ENCODE data around the gene C10orf90.

The C10orf90 gene

DNA sequence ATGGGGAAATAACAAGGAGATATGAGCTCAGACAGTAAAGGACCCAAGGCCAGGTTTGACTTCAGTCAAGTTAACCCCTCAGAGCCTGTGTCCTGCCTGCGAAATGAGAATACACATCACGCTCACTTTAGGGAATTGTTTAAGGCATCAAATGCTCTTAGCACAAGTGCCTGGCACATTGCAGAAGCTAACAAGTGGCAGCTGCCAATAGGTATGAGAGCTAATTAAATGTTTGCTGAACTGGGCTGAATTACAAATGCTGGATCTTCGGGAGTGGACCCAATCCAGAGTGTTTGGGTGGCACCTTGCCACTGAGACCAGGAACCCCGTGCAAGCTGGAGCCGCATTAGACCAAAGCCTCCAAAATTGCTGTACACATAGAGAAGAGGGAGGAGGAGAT lies 136.8 kb downstream of the C10orf90 start:
- no peak for FAIRE-seq

DNA sequence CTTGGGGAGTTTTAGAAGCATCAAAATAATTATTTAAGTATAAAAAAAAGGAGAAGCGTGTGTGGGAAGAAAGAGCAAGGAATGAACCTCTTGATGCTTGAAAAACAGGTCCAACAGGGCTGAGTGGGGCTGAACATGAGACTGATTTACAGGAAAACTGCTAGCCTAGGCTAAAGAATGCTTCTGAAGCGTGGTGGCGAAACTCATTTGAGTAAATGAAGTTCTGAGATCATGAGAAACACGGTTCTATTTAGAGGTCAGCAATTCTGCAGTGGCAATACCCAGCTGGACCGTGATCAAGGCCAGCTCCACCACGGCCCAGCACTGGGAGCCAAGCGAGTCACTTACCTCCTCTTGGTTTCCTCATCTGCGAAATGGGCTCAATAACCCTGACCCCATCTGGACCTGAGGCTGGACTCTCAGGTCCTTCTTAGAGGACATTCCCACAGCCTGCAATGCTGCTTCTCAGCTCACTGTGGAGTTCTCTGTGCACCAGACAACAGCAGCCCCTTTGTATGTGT lies 142.1 kb downstream of the C10orf90 start:
- FAIRE-seq: no peak

DNA sequence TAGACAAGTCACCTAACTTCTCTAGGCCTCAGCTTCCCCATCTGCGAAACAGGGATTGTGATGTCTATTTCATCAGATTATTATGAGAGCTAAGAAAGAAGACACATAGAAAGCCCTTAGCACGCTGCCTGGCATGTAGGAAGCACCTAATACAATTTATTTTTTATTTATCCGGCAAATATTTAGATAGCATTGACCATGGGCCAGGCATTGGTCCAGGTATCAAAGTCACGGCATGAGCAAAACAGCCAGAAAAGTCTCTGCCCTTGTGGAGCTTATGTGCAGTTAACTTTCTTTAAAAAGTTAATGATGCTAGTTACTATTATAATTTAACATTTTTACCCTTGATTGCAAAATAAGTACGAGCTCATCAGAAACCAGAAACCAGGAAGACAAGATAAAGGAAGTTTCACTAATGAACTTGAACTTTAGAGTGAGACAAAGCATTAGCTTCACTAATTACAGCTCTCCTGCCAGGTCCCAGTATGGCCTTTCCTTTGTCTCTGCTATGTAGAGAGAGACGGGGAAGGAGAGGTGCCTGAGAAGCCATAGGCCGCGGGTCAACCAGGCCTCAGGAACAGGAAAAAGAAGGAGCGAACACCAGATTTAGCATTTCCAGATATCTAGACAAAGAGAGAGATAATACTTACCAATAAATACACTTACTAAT lies 142.7 kb downstream of the C10orf90 start:
- no peak for FAIRE-seq

DNA sequence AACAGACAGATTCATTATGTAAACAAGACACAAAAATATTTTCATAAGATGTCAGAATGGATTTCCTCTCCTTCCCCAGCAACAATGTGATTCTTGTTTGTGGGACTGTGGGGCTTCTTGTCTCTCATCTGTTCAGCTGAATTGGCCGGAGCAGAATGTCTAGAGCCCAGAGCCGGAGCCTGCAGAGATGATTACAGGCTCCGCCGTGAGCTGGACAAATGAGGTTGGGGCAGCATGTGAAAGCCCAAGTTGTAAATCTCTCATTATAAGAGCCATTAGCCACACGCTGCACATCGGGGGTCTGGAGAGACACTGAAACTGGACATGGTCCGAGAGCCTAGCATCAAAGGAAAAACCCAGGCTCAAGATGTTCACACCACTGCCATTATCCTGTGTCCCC lies 145.2 kb downstream of the C10orf90 start:
- no peak for FAIRE-seq

DNA sequence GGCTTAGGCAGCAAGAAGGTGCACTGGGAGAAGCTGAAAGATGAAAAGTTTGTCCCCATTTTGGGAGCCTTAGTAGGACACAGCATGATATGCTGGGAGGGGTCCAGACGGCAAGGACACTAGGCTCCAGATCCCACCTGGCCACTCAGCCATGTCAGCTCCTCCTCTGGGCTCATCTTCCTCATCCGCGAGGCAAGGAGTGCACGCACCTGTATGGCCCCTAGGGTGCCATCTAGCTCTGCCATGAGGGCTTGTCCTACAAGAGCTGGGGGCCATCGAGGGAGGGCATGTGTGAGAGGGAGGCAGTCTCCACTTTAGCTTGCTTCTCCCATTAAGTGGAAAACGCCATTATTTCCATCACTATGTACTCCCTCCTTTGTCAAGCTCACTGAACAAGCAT lies 146.0 kb downstream of the C10orf90 start:
- FAIRE-seq: no peak

DNA sequence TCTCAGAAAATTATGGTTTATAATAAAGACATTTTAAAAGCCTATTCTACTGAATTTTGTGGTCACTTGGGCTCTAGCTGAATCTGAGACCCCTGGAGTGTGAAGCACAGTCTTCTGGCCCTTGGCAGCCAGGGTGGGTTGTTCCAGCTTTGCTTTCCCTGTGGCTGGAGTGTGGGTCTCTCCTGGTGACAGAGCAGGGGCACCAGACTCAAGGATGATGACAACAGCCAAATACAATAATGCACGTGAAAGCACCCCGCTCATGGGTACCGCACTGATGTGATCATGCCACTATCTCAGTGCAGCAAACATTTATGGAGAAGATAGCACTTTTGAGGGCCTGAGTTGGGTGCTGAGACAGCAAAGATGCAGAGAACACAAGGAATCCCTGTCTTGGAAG lies 147.4 kb downstream of the C10orf90 start:
- FAIRE-seq: no peak

DNA sequence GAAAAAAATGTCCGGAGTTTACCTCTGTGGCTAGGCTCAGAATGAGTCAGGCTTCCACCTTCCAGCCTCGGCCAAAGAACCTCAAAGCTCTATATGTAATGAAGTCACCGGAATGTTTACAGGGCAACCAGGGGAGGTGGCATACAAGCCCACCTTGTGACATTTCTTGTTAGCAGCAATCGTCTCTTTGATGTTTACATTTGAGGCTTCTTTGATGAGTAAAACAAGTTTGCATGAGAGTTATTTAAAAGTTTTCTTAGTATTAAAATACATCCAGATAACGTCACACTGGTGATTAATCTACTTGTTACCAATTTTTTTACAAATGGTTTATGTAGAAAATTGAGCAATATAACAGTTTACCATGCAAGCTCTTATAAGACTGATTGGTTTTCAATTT lies 149.1 kb downstream of the C10orf90 start:
- no peak for FAIRE-seq

DNA sequence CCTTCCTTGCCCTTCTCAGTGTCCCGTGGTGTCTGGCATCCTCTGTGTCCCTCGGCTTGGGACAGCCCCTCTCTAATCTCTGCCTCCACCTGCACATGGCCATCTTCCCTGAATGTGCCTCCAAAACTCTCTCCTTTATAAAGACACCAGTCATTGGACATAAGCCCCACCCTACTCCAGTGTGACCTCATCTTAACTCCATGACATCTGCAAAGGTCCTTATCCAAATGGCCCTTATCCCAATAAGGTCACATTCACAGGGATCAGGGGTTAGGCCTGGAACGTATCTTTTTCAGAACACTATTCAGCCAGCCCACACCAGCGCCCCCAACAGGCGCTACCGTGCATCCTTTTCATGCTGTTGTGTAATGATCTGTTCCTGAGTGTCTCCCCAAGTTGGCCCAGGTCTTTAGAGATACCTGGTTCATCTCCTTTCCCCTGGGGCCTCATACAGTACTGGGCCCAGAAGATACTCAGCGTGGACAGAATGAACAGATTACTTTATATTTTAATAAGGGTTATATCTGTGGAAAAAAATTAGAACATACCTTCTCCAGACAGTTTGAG lies 149.7 kb downstream of the C10orf90 start:
- FAIRE-seq: no peak

DNA sequence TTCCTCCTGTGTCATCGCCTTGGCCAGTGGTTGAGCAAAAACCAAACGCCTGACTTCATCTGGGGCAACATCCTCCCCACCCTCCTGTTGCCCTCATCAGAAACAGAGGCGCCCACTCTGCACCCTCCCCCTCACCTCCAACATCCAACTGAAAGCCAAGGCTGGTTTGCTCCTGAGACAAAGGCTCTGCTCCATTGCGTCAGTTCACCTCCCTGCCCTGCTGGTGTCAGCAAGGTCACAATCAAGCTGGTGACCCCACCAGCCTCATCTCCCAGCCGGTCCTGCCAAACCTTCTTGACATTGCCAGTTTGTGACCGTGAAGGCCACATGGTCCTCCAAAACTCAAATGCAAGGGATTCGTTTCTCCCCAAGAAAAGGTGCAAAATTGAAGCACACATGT lies 150.5 kb downstream of the C10orf90 start:
- FAIRE-seq: no peak

DNA sequence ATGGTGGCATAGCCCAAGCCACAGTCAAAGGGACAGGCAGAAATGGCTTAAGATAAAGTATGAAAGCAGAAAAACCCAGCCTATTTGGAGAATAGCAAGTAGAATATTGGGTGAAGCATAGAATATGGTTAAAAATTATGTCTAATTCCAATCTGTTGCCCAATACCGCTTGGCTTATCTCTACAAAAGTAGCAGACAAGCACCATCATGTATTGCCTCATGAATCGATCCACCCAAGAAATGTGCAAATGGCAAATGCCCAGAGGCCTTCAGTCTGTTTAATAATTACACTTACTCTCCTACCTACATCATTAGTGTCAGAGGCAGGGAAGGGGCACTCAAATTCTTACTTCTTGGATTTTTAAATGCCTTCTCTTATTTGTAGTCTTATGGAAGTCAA lies 151.3 kb downstream of the C10orf90 start:
- FAIRE-seq: no peak

DNA sequence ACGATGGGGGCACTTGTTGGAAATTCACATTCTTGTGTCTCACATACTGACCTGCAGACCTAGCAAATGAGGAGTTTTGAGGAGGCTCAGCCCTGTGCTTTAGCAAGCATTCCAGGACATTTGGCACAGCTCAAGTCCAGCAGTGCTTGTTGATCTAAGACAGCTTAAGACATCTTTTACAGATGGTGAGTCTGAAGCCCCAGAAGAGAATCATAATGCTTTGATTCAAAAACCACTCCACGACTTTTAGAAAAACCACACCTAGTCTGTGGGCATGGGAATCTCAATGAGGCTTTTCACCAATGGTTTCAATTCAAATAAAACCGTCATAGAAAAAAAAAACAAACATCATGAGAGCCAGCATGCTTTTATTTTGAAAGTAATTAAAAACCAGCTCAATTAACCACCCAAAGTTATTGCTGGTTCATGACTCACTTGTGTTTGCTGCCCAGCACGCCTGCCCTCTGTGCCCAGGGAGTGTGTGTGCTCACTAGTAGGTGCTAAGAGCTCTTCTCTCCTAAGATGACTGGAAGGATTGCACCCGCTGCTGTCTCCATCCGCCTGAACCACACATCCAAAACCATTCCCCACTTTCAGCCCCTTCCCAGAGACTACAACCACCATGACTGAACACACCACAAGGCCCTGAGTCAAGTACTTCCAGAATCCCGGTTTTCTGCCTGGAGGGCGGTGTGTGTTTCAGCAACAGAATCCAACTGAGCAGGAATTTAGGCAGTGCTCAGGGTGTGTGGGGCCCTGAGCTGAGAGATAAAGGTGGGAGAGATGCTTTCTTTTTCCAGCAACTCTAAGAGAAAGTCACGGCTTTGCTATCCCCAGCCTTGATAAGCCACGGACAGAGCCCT lies 152.0 kb downstream of the C10orf90 start:
- no peak for FAIRE-seq

DNA sequence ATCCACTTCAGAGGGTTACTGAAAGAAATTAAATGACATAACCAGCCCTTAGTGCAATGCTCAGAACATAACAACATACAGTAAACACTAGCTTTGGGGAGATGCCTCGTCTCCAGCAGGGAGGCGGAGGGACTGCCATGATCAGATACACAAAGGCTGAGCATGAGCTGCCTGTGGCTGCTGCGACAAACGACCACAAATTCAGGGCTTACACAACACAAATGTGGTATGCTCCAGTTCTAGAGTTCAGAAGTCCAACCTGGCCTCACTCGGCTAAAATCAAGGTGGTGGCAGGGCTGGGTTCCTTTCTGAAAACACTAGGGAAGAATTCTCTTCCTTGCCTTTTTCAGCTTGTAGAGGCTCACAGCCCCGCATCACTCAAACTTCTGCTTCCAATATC lies 154.0 kb downstream of the C10orf90 start:
- no peak for FAIRE-seq

DNA sequence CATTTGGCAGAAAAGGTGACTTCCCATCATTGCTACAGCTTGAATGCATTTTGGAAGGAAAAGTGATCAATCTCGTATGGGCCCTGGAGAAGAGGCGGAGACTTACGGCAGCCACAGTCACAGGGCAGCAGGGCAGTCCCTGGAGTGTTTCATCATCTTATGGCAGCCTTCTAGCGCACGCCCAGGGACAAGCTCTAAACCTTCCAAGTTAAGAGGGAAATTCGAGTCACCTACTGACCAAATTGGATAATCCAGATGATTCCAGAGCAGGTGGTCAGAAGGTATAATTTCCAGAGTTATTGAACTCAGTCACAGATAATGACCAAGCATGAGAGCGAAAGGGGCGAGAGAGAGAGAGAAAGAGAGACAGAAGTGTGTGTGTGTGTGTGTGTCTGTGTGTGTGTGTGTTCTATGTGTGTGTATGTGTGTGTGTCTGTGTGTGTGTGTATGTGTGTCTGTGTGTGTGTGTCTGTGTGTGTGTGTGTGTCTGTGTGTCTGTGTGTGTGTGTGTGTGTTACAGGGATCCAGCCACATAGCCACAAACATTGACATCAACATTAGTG lies 158.5 kb downstream of the C10orf90 start:
- FAIRE-seq: no peak

DNA sequence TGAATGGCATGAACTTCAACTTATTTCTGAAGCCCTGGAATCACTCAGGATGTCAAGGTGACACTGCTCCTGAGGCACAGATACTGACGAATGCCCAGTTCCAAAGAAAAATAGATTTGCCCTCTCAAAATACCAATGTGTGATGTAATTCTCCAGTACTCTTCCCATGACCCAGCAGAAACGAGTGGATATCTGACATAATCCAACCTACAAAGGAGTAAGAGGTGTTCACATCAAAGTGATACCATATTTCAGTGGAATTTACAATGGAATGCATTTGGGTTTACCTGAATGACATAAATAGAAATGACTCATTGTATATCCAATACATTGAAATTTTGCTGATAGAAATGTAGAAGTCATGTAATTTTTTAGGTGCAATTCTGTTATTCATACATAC lies 161.3 kb downstream of the C10orf90 start:
- no peak for FAIRE-seq

DNA sequence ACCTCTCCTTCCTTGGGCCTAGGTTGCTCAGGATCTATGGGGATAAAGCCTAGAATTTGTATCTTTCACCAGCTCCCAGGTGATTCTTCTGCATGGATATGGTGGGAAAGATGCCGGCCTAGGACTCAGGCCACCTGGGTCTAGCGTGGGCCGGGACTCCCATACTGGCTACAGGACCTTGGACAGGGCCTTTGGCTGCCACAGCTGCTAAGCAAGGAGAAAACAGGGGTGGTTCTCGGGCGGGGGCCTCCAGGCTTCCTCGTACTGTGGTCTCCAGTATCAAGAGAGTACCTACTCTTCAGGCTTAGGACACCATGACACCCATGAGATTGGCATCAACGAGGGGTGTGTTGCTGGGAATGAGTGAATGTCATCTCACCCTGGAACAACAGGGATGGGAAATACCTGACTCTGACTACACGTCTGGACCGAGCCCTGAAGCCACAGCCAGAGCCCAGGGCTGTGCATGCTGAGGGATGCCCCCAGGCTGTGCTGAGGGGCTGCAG lies 161.9 kb downstream of the C10orf90 start:
- FAIRE-seq: no peak

DNA sequence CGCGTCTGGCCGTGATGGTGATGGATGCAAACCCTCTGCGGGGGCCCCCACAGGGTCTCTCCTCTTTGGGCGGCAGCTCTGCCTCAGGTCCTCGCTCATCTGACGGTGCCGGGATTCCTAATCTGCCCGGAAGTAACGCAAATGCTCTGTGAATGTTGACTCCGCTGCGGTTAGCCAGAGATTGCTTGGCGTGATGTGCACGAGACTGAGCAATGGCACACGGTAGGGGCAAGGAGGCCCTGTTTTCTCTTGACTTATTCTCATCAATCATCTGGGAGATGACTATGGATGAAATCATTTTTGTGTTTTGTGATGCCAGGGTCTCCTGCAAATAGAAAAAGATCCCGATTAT lies 165.8 kb downstream of the C10orf90 start:
- no peak for FAIRE-seq

DNA sequence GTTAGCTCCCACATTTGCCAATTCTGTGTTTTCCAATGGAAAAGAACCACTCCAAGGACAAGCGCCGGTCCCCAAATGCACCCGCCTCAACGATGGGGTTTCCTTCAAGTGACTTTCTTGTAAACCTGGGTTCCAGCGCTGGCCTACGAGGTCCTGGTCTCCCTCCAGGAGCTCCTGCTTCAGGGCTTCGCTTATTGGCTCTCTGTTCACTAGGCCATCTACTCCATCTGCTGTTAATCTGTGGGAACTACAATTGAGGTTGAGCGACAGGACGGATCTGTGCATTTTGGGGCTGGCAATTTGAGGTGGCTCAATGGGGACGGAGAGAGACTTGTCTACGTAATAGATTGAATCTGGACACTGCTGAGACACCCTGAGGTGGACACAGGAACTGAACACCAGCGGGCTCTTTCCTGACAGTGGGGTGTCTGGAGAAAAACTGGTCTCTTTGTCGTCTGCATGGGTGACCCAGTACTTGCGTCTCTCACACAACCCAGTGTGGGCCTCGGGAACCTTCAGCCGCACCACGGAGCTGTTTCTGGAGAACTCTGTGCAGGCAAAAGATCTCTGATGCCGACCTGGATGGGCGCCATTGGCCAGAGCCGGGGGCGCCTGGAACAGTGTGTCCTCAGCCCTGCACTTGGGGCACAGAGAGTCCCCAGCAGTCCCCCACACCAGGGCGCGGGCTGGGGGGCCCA lies 166.3 kb downstream of the C10orf90 start:
- FAIRE-seq: no peak

DNA sequence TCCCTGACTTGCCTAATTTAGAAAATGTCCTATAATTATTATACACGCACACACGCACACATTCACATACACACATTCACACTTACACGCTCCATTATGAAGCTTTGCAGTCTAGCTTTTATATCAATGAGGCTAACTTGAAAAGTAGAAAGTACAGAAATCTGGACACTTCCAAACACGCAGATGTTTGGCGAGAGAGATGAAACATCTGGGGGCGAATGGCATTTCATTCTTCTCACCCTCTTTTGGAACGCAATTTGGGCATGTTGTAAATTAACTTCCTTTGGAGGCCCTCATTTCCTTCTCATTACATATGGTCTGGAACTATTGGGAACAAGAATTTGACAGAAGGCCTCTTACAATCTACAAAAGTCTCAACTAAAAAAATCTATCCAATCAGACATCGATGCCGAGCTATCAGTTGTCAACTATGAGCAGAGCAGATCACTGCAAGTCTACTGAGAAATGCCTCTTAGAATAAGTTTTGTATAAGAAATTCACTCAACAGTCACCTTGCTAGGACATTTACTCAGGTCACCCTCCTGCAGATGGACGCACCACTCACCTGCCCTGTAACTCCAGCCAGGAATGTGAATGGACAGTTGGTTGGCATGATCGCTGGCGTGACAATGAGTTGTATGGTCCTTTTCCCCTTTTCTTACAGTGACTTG lies 167.0 kb downstream of the C10orf90 start:
- FAIRE-seq: no peak

DNA sequence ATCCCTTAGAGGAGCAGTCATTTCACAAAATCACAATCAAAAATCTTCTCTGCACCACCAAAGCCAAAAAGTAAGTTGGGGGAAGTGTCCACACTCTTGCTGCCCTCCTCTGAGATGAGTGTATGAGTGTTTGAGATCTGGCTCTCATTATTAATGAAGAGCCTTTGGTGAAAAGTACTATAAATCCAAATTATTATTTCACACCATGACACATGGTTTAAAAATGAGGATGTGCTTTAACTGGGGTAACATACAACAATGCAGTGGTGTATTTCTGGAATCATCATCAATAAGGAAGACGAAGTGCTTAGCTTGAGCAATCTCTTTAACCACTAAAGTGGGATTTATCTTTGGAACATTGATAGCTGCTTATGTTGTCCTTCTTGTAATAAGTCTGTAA lies 168.1 kb downstream of the C10orf90 start:
- FAIRE-seq: no peak

DNA sequence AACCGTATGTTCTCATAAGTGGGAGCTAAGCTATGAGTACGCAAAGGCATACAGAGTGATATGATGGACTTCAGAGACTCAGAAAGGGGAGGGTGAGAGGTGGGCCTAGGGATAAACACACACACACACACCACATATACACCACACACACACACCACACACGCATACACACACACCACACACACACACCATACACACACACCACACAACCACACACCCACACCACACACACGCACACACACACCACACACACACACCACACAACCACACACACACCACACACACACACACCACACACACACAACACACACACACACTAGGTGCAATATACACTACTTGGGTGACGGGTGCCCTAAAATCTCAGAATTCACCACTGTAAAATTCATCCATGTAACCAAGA lies 168.7 kb downstream of the C10orf90 start:
- no peak for FAIRE-seq

DNA sequence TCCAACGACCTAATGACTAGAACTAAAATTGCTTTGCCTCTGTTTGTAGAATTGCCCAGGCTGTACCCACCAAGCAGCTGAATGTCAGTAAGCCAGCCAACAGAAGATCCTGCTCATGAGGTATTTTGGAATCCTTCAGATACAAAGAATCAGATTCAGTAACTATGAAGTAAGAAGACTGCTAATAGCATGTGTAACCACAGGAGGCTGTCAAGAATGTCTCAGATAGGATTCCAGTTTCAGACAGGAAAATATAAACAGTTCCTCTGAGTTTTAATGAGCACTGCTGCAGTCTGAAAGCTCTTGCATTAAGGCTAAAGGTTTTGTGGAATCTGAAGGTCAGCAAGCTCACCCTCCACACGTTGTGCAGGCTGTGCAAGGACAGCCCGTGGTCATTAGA lies 169.6 kb downstream of the C10orf90 start:
- no peak for FAIRE-seq

DNA sequence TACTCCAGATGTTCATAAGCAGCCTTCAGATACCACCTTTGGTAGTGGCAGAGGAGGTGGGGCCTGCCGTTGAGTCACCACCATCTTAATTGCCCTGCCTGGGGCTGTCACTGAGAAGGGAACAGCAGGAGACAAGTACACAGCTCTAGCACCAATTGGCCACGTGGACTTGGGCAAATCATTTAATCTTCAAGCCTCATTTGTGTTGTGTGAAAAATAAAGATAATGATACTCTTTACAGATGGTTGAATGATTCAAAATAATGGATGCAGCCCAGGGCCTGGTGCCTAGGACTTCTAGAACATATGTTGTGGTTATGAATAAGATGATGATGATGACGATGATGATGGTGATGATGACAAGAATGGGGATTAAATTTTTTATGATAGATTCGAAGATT lies 170.3 kb downstream of the C10orf90 start:
- FAIRE-seq: no peak
